GM10266 (cell line): ENCODE data around the gene CPSF3.

Experiments
- DNase-seq: peaks from one replicate; pipeline ENCODE4 v3.0.0; 2012; ENCODE audit errors: extremely low spot score
- TF ChIP-seq, protein P1 (sequence below): IDR thresholded peaks from 2 replicates; pipeline ENCODE4 v1.5.1; 2012; ENCODE audit warnings: mild to moderate bottlenecking, low read depth; ENCODE audit not compliant: control insufficient read depth, insufficient read depth; ENCODE audit errors: missing control alignments

CPSF3 gene

DNA sequence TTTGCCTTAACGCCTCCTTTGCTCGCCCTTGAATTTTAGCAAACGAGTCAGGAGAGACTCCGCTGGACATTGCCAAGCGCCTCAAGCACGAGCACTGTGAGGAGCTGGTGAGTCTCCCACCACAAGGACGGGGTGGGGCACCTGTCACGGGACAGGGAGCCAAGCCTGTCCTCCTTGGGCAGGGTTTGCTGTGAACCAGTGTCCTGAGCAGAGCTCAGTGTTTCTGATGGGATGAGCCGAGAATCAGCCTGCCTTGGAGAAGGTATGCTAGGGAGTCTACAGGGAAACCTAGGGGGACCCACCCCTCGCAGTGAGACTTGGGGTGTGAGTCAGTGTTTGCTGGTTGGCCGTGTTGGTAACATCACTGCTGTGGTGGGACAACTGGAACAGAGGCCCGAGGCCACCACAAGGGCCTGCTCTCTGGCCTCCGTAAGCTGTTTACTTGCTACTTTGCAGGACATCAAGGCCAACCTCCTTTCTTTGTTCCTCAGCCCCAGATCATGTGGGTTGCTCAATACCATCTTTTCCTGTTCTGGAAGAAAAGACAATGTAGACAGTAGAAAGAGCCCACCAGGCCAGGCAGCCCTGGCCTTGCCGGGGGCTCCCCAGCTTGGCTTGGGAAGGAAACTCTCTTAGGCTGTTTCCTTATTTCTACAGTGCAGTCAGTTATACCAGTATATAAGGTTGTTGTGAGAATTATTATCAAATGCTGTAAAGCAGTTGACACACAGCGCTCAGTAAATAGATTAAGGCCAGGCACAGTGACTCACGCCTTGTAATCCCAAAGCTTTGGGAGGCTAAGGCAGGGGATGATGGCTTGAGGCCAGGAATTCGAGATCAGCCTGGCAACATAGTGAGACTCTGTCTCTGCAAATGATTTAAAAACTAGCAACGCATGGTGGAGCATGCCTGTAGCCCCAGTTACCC is 42.5 kb upstream of the CPSF3 start:
- TF ChIP-seq, protein P1, sequence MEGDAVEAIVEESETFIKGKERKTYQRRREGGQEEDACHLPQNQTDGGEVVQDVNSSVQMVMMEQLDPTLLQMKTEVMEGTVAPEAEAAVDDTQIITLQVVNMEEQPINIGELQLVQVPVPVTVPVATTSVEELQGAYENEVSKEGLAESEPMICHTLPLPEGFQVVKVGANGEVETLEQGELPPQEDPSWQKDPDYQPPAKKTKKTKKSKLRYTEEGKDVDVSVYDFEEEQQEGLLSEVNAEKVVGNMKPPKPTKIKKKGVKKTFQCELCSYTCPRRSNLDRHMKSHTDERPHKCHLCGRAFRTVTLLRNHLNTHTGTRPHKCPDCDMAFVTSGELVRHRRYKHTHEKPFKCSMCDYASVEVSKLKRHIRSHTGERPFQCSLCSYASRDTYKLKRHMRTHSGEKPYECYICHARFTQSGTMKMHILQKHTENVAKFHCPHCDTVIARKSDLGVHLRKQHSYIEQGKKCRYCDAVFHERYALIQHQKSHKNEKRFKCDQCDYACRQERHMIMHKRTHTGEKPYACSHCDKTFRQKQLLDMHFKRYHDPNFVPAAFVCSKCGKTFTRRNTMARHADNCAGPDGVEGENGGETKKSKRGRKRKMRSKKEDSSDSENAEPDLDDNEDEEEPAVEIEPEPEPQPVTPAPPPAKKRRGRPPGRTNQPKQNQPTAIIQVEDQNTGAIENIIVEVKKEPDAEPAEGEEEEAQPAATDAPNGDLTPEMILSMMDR, result no peak
- DNase-seq, result no peak

DNA sequence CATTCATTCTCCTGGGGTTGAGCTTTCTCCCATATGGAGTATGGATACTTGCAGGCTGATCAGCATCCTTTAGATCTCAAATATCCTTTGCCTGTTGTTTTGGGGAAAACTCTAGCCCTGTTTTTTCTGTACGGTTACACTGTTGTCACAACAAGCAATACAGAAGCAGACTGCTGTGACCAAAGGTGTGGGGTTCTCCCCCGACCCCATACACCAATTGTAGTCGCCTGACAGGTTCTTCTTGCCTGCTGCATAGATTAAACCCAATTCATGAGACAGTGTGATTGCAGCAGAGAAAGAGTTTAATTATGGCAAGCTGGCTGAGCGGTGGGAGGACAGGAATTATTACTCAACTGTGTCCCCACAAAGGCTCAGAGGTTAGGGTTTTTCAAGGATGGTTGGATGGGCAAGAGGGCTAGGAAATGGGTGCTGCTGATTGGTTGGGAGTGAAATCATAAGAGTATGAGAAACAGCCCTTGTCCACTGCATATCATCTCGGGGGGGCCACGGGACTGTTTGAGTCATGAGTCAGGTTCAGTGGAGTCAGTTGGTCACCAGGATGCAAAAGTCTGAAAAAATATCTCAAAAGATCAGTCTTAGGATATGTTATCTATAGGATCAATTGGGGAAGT is 40.7 kb upstream of the CPSF3 start:
- no peak for DNase-seq
- TF ChIP-seq, protein P1, result no peak

- DNase-seq, result no peak
- TF ChIP-seq, protein P1, result no peak
Observed at GRCh38 chr2:9384521-9384920, 38.9 kb upstream of the CPSF3 start.

- no peak for DNase-seq
- TF ChIP-seq, protein P1, result no peak
Observed at GRCh38 chr2:9385841-9386240, 37.6 kb upstream of the CPSF3 start.

- no peak for DNase-seq
- TF ChIP-seq, protein P1, result no peak
Observed at GRCh38 chr2:9388199-9388681, 35.2 kb upstream of the CPSF3 start.

- TF ChIP-seq, protein P1, result no peak
- no peak for DNase-seq
Observed at GRCh38 chr2:9388950-9389911, 34.2 kb upstream of the CPSF3 start.
